Spinal cord (tissue), 10 donors: ENCODE results near the gene TAPBPL. TPM values are rescaled to one million over a fixed set of nuclear protein-coding genes. Genes with fewer than 3 reads are reported as not detected.
A peak's percentile ranks its signal among the peaks of the same experiment; 100 is the strongest.
"Not testable (repeated sequence)": the region's sequence is repeated elsewhere in the genome, so short reads cannot be mapped to it uniquely, and the experiment has no call there.

Experiments
- DNase-seq, 6 donors: peaks; one replicate each; pipeline versions ENCODE4 v3.0.0 to v3.0.0-alpha.2; 2013 to 2015; ENCODE audit warnings: low spot score in 6 of 6, low read depth in 4 of 6
- H3K27ac ChIP-seq: one replicate; pipeline ENCODE4 v1.5.1; 2013; ENCODE audit warnings: low read depth, low read length, control low read depth
- H3K27me3 ChIP-seq: one replicate; pipeline ENCODE4 v1.6.1; 2013; ENCODE audit warnings: low read length; ENCODE audit not compliant: control insufficient read depth, insufficient read depth
- H3K36me3 ChIP-seq: one replicate; pipeline ENCODE4 v1.6.1; 2013; ENCODE audit warnings: low read length; ENCODE audit not compliant: control insufficient read depth, insufficient read depth
- H3K4me1 ChIP-seq: one replicate; pipeline ENCODE4 v1.6.1; 2013; ENCODE audit warnings: low read length; ENCODE audit not compliant: control insufficient read depth, insufficient read depth
- H3K4me3 ChIP-seq: one replicate; pipeline ENCODE4 v1.5.1; 2013; ENCODE audit warnings: low read depth, low read length, control low read depth
- H3K9me3 ChIP-seq: one replicate; pipeline ENCODE4 v1.6.1; 2013; ENCODE audit warnings: low read length; ENCODE audit not compliant: control insufficient read depth, insufficient read depth
- WGBS: methylation state at CpG from one replicate; pipeline ENCODE4 v1.1.5; 2013; ENCODE audit warnings: missing lambda C conversion rate; ENCODE audit not compliant: insufficient coverage; 5-methylcytosine and 5-hydroxymethylcytosine counted together
- polyA plus RNA-seq, 2 donors: library from polyadenylated mRNA; unstranded; fragments of 120-200 nt; gene quantifications; one replicate each; pipeline ENCODE4 v1.2.1, GENCODE V29; 2013; ENCODE audit not compliant: insufficient read length in 2 of 2
- total RNA-seq, 2 donors: library from RNA; depleted of rRNA in 1 of 2; stranded (reverse); fragments of 120-200 nt in 1 of 2; fragments of >200 nt in 1 of 2; gene quantifications; one replicate each; pipeline versions ENCODE4 v1.2.3 to v1.2.4, GENCODE V29; 2013 to 2014
- donor health status: healthy.

TAPBPL gene
- total and polyA plus RNA-seq, 4 donors: 7.6 to 26.4 (median 10.4) TPM

- peaks cover 70% of the 10 kb centered on the region for H3K36me3 ChIP-seq
Observed at GRCh38 chr12:6462234-6462995, 10.6 kb downstream of the TAPBPL start.

GRCh38 chr12:6463216-6463615, 11.4 kb downstream of the TAPBPL start:
- Histone ChIP-seq H3K27me3 (no peaks in the 10 kb centered on the region), H3K4me3 (no peak overlapping the region), H3K36me3 (peaks cover 63% of the 10 kb centered on the region), H3K27ac (no peak overlapping the region), H3K9me3 (no peaks in the 10 kb centered on the region), H3K4me1 (peaks cover 6% of the 10 kb centered on the region)
- DNase-seq: no peak
- WGBS: 100% methylated on average over 4 of the region's 7 CpGs

More at GRCh38 chr12:6462234-6462995, 10.6 kb downstream of the TAPBPL start:
- Histone ChIP-seq H3K4me3 (no peak overlapping the region), H3K4me1 (peaks cover 6% of the 10 kb centered on the region), H3K9me3 (no peaks in the 10 kb centered on the region), H3K27ac (no peak overlapping the region), H3K27me3 (no peaks in the 10 kb centered on the region)
- no peak for DNase-seq
- WGBS: 92% methylated on average over 14 of the region's 14 CpGs

- no peak overlapping the region for H3K4me3 ChIP-seq
- no peak for DNase-seq
- peaks cover 2% of the 10 kb centered on the region for H3K4me1 ChIP-seq
- no peaks in the 10 kb centered on the region for H3K9me3 ChIP-seq
- peaks cover 56% of the 10 kb centered on the region for H3K36me3 ChIP-seq
- H3K27me3 ChIP-seq: no peaks in the 10 kb centered on the region
- 95% methylated on average over 4 of the region's 6 CpGs for WGBS
- H3K27ac ChIP-seq: no peak overlapping the region
Observed at GRCh38 chr12:6463858-6464257, 12.0 kb downstream of the TAPBPL start.

GRCh38 chr12:6464531-6464930, 12.7 kb downstream of the TAPBPL start:
- Histone ChIP-seq H3K4me1 (no peaks in the 10 kb centered on the region), H3K27me3 (no peaks in the 10 kb centered on the region), H3K36me3 (peaks cover 55% of the 10 kb centered on the region), H3K4me3 (no peak overlapping the region), H3K27ac (no peak overlapping the region), H3K9me3 (no peaks in the 10 kb centered on the region)
- 87% methylated on average over 8 of the region's 8 CpGs for WGBS
- no peak for DNase-seq

- DNase-seq: peak in 5 of 6 donors; percentile 48 to 88 (median 61)
- Histone ChIP-seq H3K4me1 (peaks cover 5% of the 10 kb centered on the region), H3K36me3 (peaks cover 46% of the 10 kb centered on the region)
Observed at GRCh38 chr12:6465467-6466183, 13.8 kb downstream of the TAPBPL start.

GRCh38 chr12:6466184-6466573, 14.3 kb downstream of the TAPBPL start:
- Histone ChIP-seq H3K4me3 (no peak overlapping the region), H3K4me1 (peaks cover 9% of the 10 kb centered on the region), H3K27ac (no peak overlapping the region), H3K36me3 (peaks cover 40% of the 10 kb centered on the region), H3K27me3 (no peaks in the 10 kb centered on the region), H3K9me3 (no peaks in the 10 kb centered on the region)
- DNase-seq: no peak
- 91% methylated on average over 4 of the region's 5 CpGs for WGBS

More at GRCh38 chr12:6465467-6466183, 13.8 kb downstream of the TAPBPL start:
- Histone ChIP-seq H3K27me3 (no peaks in the 10 kb centered on the region), H3K4me3 (no peak overlapping the region), H3K27ac (no peak overlapping the region), H3K9me3 (no peaks in the 10 kb centered on the region)
- 86% methylated on average over 3 of the region's 6 CpGs for WGBS

- WGBS: no CpG with 5 or more reads among the region's 4 CpGs
- not testable (repeated sequence) for DNase-seq, H3K9me3 ChIP-seq, H3K27ac ChIP-seq, H3K27me3 ChIP-seq, H3K4me3 ChIP-seq
- Histone ChIP-seq H3K4me1 (peaks cover 12% of the 10 kb centered on the region), H3K36me3 (peaks cover 35% of the 10 kb centered on the region)
Observed at GRCh38 chr12:6466751-6467150, 14.9 kb downstream of the TAPBPL start.

GRCh38 chr12:6467571-6468282, 15.9 kb downstream of the TAPBPL start:
- H3K4me3 ChIP-seq: not testable (repeated sequence)

GRCh38 chr12:6468283-6468575, 16.4 kb downstream of the TAPBPL start:
- Histone ChIP-seq H3K36me3 (peaks cover 20% of the 10 kb centered on the region), H3K4me1 (peaks cover 12% of the 10 kb centered on the region)

More at GRCh38 chr12:6467571-6468282, 15.9 kb downstream of the TAPBPL start:
- 98% methylated on average over 6 of the region's 9 CpGs for WGBS
- DNase-seq, H3K27ac ChIP-seq, H3K9me3 ChIP-seq, H3K27me3 ChIP-seq: not testable (repeated sequence)
- Histone ChIP-seq H3K36me3 (peaks cover 25% of the 10 kb centered on the region), H3K4me1 (peaks cover 12% of the 10 kb centered on the region)

More at GRCh38 chr12:6468283-6468575, 16.4 kb downstream of the TAPBPL start:
- H3K27ac ChIP-seq: no peak overlapping the region
- DNase-seq: no peak
- no peak overlapping the region for H3K4me3 ChIP-seq
- no peaks in the 10 kb centered on the region for H3K27me3 ChIP-seq
- no peaks in the 10 kb centered on the region for H3K9me3 ChIP-seq
